Neuron (in vitro differentiated cells): ENCODE results near the gene MASP1.

Source experiments
- H2AFZ ChIP-seq: one replicate; pipeline ENCODE4 v1.6.1; 2013; ENCODE audit warnings: low read depth, mild to moderate bottlenecking, inconsistent platforms, low read length, moderate library complexity
- H3K27me3 ChIP-seq: one replicate; pipeline ENCODE4 v1.6.1; 2013; ENCODE audit warnings: low read length; ENCODE audit not compliant: insufficient read depth
- H3K36me3 ChIP-seq: one replicate; pipeline ENCODE4 v1.6.1; 2013; ENCODE audit warnings: low read length; ENCODE audit not compliant: insufficient read depth
- H3K4me1 ChIP-seq: one replicate; pipeline ENCODE4 v1.6.1; 2013; ENCODE audit warnings: low read length; ENCODE audit not compliant: insufficient read depth
- H3K4me3 ChIP-seq: 2 replicates; pipeline ENCODE4 v1.5.1; 2013; ENCODE audit warnings: mild to moderate bottlenecking, low read length, moderate library complexity
- H3K9me3 ChIP-seq: one replicate; pipeline ENCODE4 v1.6.1; 2013; ENCODE audit warnings: low read length

MASP1 gene

GRCh38 chr3:187269486-187269885, 22.1 kb downstream of the MASP1 start:
- no peaks in the 10 kb centered on the region for H3K36me3 ChIP-seq
- no peak overlapping the region for H2AFZ ChIP-seq
- H3K27me3 ChIP-seq: no peaks in the 10 kb centered on the region
- no peaks in the 10 kb centered on the region for H3K9me3 ChIP-seq
- no peak overlapping the region for H3K4me3 ChIP-seq
- H3K4me1 ChIP-seq: no peaks in the 10 kb centered on the region

- H3K9me3 ChIP-seq: no peaks in the 10 kb centered on the region
- H3K4me1 ChIP-seq: no peaks in the 10 kb centered on the region
These were observed 24.2 kb downstream of the MASP1 start for GRCh38 chr3:187267306-187267705.

GRCh38 chr3:187266691-187267090, 24.8 kb downstream of the MASP1 start:
- H3K9me3 ChIP-seq: no peaks in the 10 kb centered on the region
- H3K27me3 ChIP-seq: no peaks in the 10 kb centered on the region
- no peak overlapping the region for H3K4me3 ChIP-seq
- no peaks in the 10 kb centered on the region for H3K36me3 ChIP-seq
- H2AFZ ChIP-seq: no peak overlapping the region
- no peaks in the 10 kb centered on the region for H3K4me1 ChIP-seq

More at GRCh38 chr3:187267306-187267705, 24.2 kb downstream of the MASP1 start:
- Histone ChIP-seq H3K4me3 (no peak overlapping the region), H3K36me3 (no peaks in the 10 kb centered on the region), H3K27me3 (no peaks in the 10 kb centered on the region), H2AFZ (no peak overlapping the region)

GRCh38 chr3:187265461-187265955, 26.0 kb downstream of the MASP1 start:
- no peaks in the 10 kb centered on the region for H3K36me3 ChIP-seq
- H3K9me3 ChIP-seq: no peaks in the 10 kb centered on the region
- H3K4me1 ChIP-seq: no peaks in the 10 kb centered on the region
- no peak overlapping the region for H2AFZ ChIP-seq
- H3K27me3 ChIP-seq: no peaks in the 10 kb centered on the region
- H3K4me3 ChIP-seq: no peak overlapping the region

GRCh38 chr3:187264911-187265310, 26.6 kb downstream of the MASP1 start:
- Histone ChIP-seq H3K4me1 (no peaks in the 10 kb centered on the region), H3K9me3 (no peaks in the 10 kb centered on the region)

GRCh38 chr3:187264021-187264420, 27.5 kb downstream of the MASP1 start:
- Histone ChIP-seq H3K27me3 (no peaks in the 10 kb centered on the region), H2AFZ (no peak overlapping the region), H3K4me3 (no peak overlapping the region), H3K36me3 (no peaks in the 10 kb centered on the region), H3K4me1 (no peaks in the 10 kb centered on the region), H3K9me3 (no peaks in the 10 kb centered on the region)

More at GRCh38 chr3:187264911-187265310, 26.6 kb downstream of the MASP1 start:
- no peaks in the 10 kb centered on the region for H3K27me3 ChIP-seq
- H3K4me3 ChIP-seq: no peak overlapping the region
- no peaks in the 10 kb centered on the region for H3K36me3 ChIP-seq
- no peak overlapping the region for H2AFZ ChIP-seq

- Histone ChIP-seq H3K9me3 (no peaks in the 10 kb centered on the region), H3K27me3 (no peaks in the 10 kb centered on the region), H2AFZ (no peak overlapping the region), H3K36me3 (no peaks in the 10 kb centered on the region), H3K4me3 (no peak overlapping the region), H3K4me1 (no peaks in the 10 kb centered on the region)
These were observed 28.3 kb downstream of the MASP1 start for GRCh38 chr3:187263270-187263669.

- no peaks in the 10 kb centered on the region for H3K27me3 ChIP-seq
- no peaks in the 10 kb centered on the region for H3K9me3 ChIP-seq
- no peak overlapping the region for H3K4me3 ChIP-seq
- H2AFZ ChIP-seq: no peak overlapping the region
- H3K4me1 ChIP-seq: no peaks in the 10 kb centered on the region
- H3K36me3 ChIP-seq: no peaks in the 10 kb centered on the region
These were observed 29.2 kb downstream of the MASP1 start for GRCh38 chr3:187262360-187262759.

GRCh38 chr3:187261541-187261969, 30.0 kb downstream of the MASP1 start:
- no peak overlapping the region for H3K4me3 ChIP-seq
- H3K9me3 ChIP-seq: no peaks in the 10 kb centered on the region
- no peaks in the 10 kb centered on the region for H3K4me1 ChIP-seq
- H3K27me3 ChIP-seq: no peaks in the 10 kb centered on the region
- H3K36me3 ChIP-seq: no peaks in the 10 kb centered on the region
- H2AFZ ChIP-seq: no peak overlapping the region

GRCh38 chr3:187259171-187259570, 32.4 kb downstream of the MASP1 start:
- Histone ChIP-seq H3K4me3 (no peak overlapping the region), H3K27me3 (no peaks in the 10 kb centered on the region), H3K9me3 (no peaks in the 10 kb centered on the region), H3K36me3 (no peaks in the 10 kb centered on the region), H2AFZ (no peak overlapping the region), H3K4me1 (no peaks in the 10 kb centered on the region)

- no peak overlapping the region for H3K4me3 ChIP-seq
- no peaks in the 10 kb centered on the region for H3K36me3 ChIP-seq
- no peaks in the 10 kb centered on the region for H3K4me1 ChIP-seq
- no peaks in the 10 kb centered on the region for H3K9me3 ChIP-seq
- no peak overlapping the region for H2AFZ ChIP-seq
- no peaks in the 10 kb centered on the region for H3K27me3 ChIP-seq
These were observed 33.4 kb downstream of the MASP1 start for GRCh38 chr3:187257992-187258692.

- Histone ChIP-seq H3K9me3 (no peaks in the 10 kb centered on the region), H3K4me1 (no peaks in the 10 kb centered on the region), H3K4me3 (no peak overlapping the region), H2AFZ (no peak overlapping the region), H3K27me3 (no peaks in the 10 kb centered on the region), H3K36me3 (no peaks in the 10 kb centered on the region)
These were observed 34.1 kb downstream of the MASP1 start for GRCh38 chr3:187257471-187257870.

- Histone ChIP-seq H3K27me3 (no peaks in the 10 kb centered on the region), H3K4me3 (no peak overlapping the region), H3K36me3 (no peaks in the 10 kb centered on the region)
These were observed 35.4 kb downstream of the MASP1 start for GRCh38 chr3:187256051-187256616.

More at GRCh38 chr3:187256051-187256616, 35.4 kb downstream of the MASP1 start:
- Histone ChIP-seq H3K9me3 (no peaks in the 10 kb centered on the region), H3K4me1 (no peaks in the 10 kb centered on the region), H2AFZ (no peak overlapping the region)
